Endothelial cell of umbilical vein (primary cell): Measurements from ENCODE around the gene VPS8. TPM values are rescaled to one million over a fixed set of nuclear protein-coding genes. Genes with fewer than 3 reads are reported as not detected.

ENCODE experiments used
- BruUV-seq: library from RNA; stranded (reverse); fragments of 400-500 nt; replicated peaks from 2 replicates; lab custom pipeline; 2021; lab: Mats Ljungman, UMichigan
- CTCF ChIA-PET: fragments of 300-600, 350-600 bp; sonication (Branson Sonifier 250); formaldehyde crosslinking; loops from one replicate; lab custom pipeline; 2021; ENCODE audit warnings: antibody characterized with exemption, inconsistent platforms; lab: Charles Lee
- POLR2A ChIA-PET: fragments of 300-600, 350-600 bp; sonication (Branson Sonifier 250); formaldehyde crosslinking; loops from one replicate; lab custom pipeline; 2021; ENCODE audit warnings: antibody characterized with exemption, inconsistent platforms; lab: Charles Lee
- DNase-seq: peaks from one replicate; pipeline ENCODE4 v3.0.0-alpha.2; 2011; ENCODE audit warnings: low read depth, low spot score
- FAIRE-seq: peaks from 2 replicates; lab custom pipeline; 2011; peaks lifted over from hg19 to GRCh38; lab: Jason Lieb, UNC
- H2AFZ ChIP-seq: 2 replicates; pipeline ENCODE4 v1.6.0; 2012; ENCODE audit warnings: low read depth, low read length, control low read depth, inconsistent platforms
- H3K27ac ChIP-seq: 2 replicates; pipeline ENCODE4 v1.5.1; 2011; ENCODE audit warnings: low read depth, mild to moderate bottlenecking, control low read depth, low read length, moderate library complexity; ENCODE audit not compliant: insufficient read depth
- H3K27me3 ChIP-seq, 2 experiments: 2 replicates each; pipeline versions ENCODE4 v1.6.0 to v1.6.1; 2011; ENCODE audit warnings: low read length in 2 of 2, mixed read lengths in 1 of 2; ENCODE audit not compliant: control insufficient read depth in 2 of 2, insufficient read depth in 2 of 2
- H3K36me3 ChIP-seq, 2 experiments: 2 replicates in 1 of 2; 3 replicates in 1 of 2; pipeline ENCODE4 v1.5.1; 2011; ENCODE audit warnings: low read length in 2 of 2, mild to moderate bottlenecking in 1 of 2, moderate library complexity in 1 of 2; ENCODE audit not compliant: control insufficient read depth in 2 of 2, insufficient read depth in 2 of 2; ENCODE audit errors: extremely low read depth in 1 of 2
- H3K4me1 ChIP-seq: 3 replicates; pipeline ENCODE4 v1.5.1; 2011; ENCODE audit warnings: mild to moderate bottlenecking, low read length; ENCODE audit not compliant: control insufficient read depth, insufficient read depth; ENCODE audit errors: extremely low read depth
- H3K4me2 ChIP-seq: 2 replicates; pipeline ENCODE4 v1.6.1; 2011; ENCODE audit warnings: low read length, control low read depth, mixed read lengths; ENCODE audit not compliant: insufficient read depth
- H3K4me3 ChIP-seq, 3 experiments: fragments of 200-600 bp in 1 of 3; sonication (generic), shearing (Covaris generic) in 1 of 3; replicated peaks in 1 of 3; 2 replicates each; pipeline ENCODE4 v1.5.1; 2011 to 2016; ENCODE audit warnings: control low read depth in 3 of 3, low read length in 3 of 3, mild to moderate bottlenecking in 2 of 3, inconsistent platforms in 1 of 3, low read depth in 1 of 3, moderate library complexity in 1 of 3; ENCODE audit not compliant: insufficient read depth in 1 of 3
- H3K79me2 ChIP-seq: 2 replicates; pipeline ENCODE4 v1.6.0; 2012; ENCODE audit warnings: low read length, inconsistent platforms; ENCODE audit not compliant: control insufficient read depth, insufficient read depth
- H3K9ac ChIP-seq: replicated peaks from 2 replicates; pipeline ENCODE3; 2011; ENCODE audit warnings: low read length, control low read depth; ENCODE audit not compliant: insufficient read depth; ENCODE audit errors: extremely low read depth
- H3K9me1 ChIP-seq: replicated peaks from 3 replicates; pipeline ENCODE4 v1.6.0; 2011; ENCODE audit warnings: mild to moderate bottlenecking, low read length; ENCODE audit not compliant: control insufficient read depth, insufficient read depth; ENCODE audit errors: extremely low read depth
- H3K9me3 ChIP-seq: replicated peaks from 2 replicates; pipeline ENCODE4 v1.5.1; 2012; ENCODE audit warnings: low read length, inconsistent platforms; ENCODE audit not compliant: control insufficient read depth, insufficient read depth
- H4K20me1 ChIP-seq: replicated peaks from 2 replicates; pipeline ENCODE3; 2011; ENCODE audit warnings: mild to moderate bottlenecking, low read length; ENCODE audit not compliant: control insufficient read depth, insufficient read depth; ENCODE audit errors: extremely low read depth
- EZH2 ChIP-seq: IDR thresholded peaks from 2 replicates; pipeline ENCODE4 v1.6.1; 2012; ENCODE audit warnings: borderline replicate concordance, low read depth, mild to moderate bottlenecking, moderate library complexity, low read length, inconsistent platforms; ENCODE audit not compliant: severe bottlenecking
- FOS ChIP-seq: IDR thresholded peaks from 2 replicates; pipeline ENCODE4 v1.6.1; 2011; ENCODE audit warnings: mild to moderate bottlenecking, low read length, moderate library complexity, borderline replicate concordance; ENCODE audit not compliant: insufficient read depth
- GATA2 ChIP-seq: IDR thresholded peaks from 2 replicates; pipeline ENCODE4 v1.7.0; 2011; ENCODE audit warnings: low read depth, mild to moderate bottlenecking, moderate library complexity, mixed read lengths, low read length; ENCODE audit not compliant: insufficient read length, insufficient read depth
- JUN ChIP-seq: IDR thresholded peaks from 2 replicates; pipeline ENCODE4 v1.6.1; 2011; ENCODE audit warnings: borderline replicate concordance, low read depth; ENCODE audit not compliant: insufficient read length, insufficient read depth
- MYC ChIP-seq: IDR thresholded peaks from one replicate; pipeline ENCODE4 v1.6.1; 2011; ENCODE audit warnings: mild to moderate bottlenecking, low read depth, low read length
- POLR2A ChIP-seq: IDR thresholded peaks from 2 replicates; pipeline ENCODE4 v1.6.1; 2012; ENCODE audit warnings: low read depth, mild to moderate bottlenecking, control low read depth, low read length
- POLR2AphosphoS5 ChIP-seq: IDR thresholded peaks from 2 replicates; pipeline ENCODE4 v1.6.1; 2012; ENCODE audit warnings: low read depth, mild to moderate bottlenecking, control low read depth, low read length, moderate library complexity; ENCODE audit not compliant: insufficient read depth
- dilution Hi-C: fragments of 300-500 bp; cut with MboI; formaldehyde crosslinking; loops from one replicate; pipeline ENCODE4 v1.15.0; 2019; ENCODE audit warnings: low sequenced_read_pairs; ENCODE audit not compliant: extremely low pct_ligation_motif_present
- intact Hi-C: fragments of 100-400 bp; cut with micrococcal nuclease; formaldehyde crosslinking; loops from one replicate; pipeline ENCODE4 v1.10.0; 2022
- polyA plus RNA-seq, 4 experiments: library from polyadenylated mRNA; depleted of rRNA in 3 of 4; stranded (reverse) in 3 of 4; unstranded in 1 of 4; fragments of >200 nt; gene quantifications; 2 replicates each; pipeline versions ENCODE4 v1.2.1 to v1.2.3, GENCODE V29; 2011 to 2012; ENCODE audit warnings: missing spikeins in 1 of 4
- total RNA-seq: library from RNA; stranded (reverse); gene quantifications from 2 replicates; pipeline ENCODE4 v1.2.3, GENCODE V29; 2021
- TF ChIP-seq, protein P1 (sequence below), 2 donors: IDR thresholded peaks; 1 replicate in 1 of 2; 2 replicates in 1 of 2; pipeline ENCODE4 v1.5.1; 2011; ENCODE audit warnings: low read length in 2 of 2, mild to moderate bottlenecking in 2 of 2, moderate library complexity in 2 of 2, control low read depth in 1 of 2, inconsistent platforms in 1 of 2, low read depth in 1 of 2; ENCODE audit not compliant: insufficient read depth in 1 of 2; ENCODE audit errors: extremely low read depth in 1 of 2
- TF ChIP-seq, protein P2 (sequence below): IDR thresholded peaks from 2 replicates; pipeline ENCODE4 v1.6.1; 2011; ENCODE audit not compliant: insufficient read depth, insufficient read length

Gene VPS8
- total and polyA plus RNA-seq, 2 donors (not counting 3 experiments of a cell fraction or from before 2014, with no cell fraction given): 13.7 to 51.6 TPM

DNA sequence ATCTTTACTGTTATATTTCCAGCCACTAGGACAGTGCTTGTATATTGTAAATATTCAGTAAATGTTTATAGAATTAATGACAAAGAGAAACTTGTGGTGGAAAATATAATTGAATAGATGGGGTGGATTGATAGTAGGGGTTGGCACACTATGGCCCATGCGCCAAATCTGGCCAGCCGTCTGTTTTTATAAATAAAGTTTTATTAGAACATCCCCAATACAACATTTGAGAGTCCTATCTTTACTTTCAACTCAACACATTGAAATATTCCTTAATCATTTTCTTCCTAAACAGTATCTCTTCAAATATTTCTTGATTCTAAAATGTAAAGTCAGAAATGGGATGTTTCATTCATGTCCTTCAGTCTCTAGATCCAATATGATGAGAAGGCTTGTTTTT lies 45.1 kb downstream of the VPS8 start:
- H3K4me3 ChIP-seq: no peak overlapping the region
- no peak overlapping the region for H3K4me2 ChIP-seq
- no peaks in the 10 kb centered on the region for H3K9me1 ChIP-seq
- H3K27ac ChIP-seq: no peak overlapping the region
- H3K9ac ChIP-seq: no peak overlapping the region
- CTCF ChIA-PET: interaction anchor here (1.1 kb wide), 1 partner anchor 343 kb away, joined by 4 read pairs; no protein-coding TSS in a partner anchor
- no peaks in the 10 kb centered on the region for H4K20me1 ChIP-seq
- no peaks in the 10 kb centered on the region for H3K79me2 ChIP-seq
- intact Hi-C loops (no loop called here), dilution Hi-C loops (loop anchor here (25.0 kb wide), 1 partner anchor 330 kb away; no protein-coding TSS in a partner anchor)
- no peaks in the 10 kb centered on the region for H3K9me3 ChIP-seq
- H3K4me1 ChIP-seq: no peaks in the 10 kb centered on the region
- FAIRE-seq (no peak), DNase-seq (no peak)
- POLR2A ChIA-PET: no interaction called here
- TF ChIP-seq EZH2: no peak
- no peak for TF ChIP-seq JUN
- no peak for TF ChIP-seq FOS
- no peak for TF ChIP-seq POLR2AphosphoS5
- TF ChIP-seq GATA2: no peak
- TF ChIP-seq, protein P1, sequence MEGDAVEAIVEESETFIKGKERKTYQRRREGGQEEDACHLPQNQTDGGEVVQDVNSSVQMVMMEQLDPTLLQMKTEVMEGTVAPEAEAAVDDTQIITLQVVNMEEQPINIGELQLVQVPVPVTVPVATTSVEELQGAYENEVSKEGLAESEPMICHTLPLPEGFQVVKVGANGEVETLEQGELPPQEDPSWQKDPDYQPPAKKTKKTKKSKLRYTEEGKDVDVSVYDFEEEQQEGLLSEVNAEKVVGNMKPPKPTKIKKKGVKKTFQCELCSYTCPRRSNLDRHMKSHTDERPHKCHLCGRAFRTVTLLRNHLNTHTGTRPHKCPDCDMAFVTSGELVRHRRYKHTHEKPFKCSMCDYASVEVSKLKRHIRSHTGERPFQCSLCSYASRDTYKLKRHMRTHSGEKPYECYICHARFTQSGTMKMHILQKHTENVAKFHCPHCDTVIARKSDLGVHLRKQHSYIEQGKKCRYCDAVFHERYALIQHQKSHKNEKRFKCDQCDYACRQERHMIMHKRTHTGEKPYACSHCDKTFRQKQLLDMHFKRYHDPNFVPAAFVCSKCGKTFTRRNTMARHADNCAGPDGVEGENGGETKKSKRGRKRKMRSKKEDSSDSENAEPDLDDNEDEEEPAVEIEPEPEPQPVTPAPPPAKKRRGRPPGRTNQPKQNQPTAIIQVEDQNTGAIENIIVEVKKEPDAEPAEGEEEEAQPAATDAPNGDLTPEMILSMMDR (IDR thresholded peaks at IDR 0.05; ENCODE audit: extremely low read depth in 1 of 2, insufficient read depth in 1 of 2, low read depth in 1 of 2, low read length in 2 of 2): no peak
- TF ChIP-seq, protein P2, sequence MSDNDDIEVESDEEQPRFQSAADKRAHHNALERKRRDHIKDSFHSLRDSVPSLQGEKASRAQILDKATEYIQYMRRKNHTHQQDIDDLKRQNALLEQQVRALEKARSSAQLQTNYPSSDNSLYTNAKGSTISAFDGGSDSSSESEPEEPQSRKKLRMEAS: no peak
- no peak for TF ChIP-seq MYC
- no peak for TF ChIP-seq POLR2A
- BruUV-seq: no TSS peak
- no peak overlapping the region for H2AFZ ChIP-seq
- H3K36me3 ChIP-seq: peaks cover 5 to 7% of the 10 kb centered on the region in 2 experiments
- H3K27me3 ChIP-seq: no peaks in the 10 kb centered on the region
